GM12878 (cell line): ENCODE results near the gene DSC2. TPM values are rescaled to one million over a fixed set of nuclear protein-coding genes. Genes with fewer than 3 reads are reported as not detected.

Experiments
- polyA plus RNA-seq, 11 experiments: library from polyadenylated mRNA; depleted of rRNA in 4 of 11; unstranded in 6 of 11; stranded (reverse) in 5 of 11; fragments of >200 nt; fragmentation: Nextera tagmentation in 4 of 11; fragmentation: Illumina TruSeq in 1 of 11; extraction: Ambion mirVana in 4 of 11; extraction: Trizol in 1 of 11; gene quantifications; 1 replicate in 1 of 11; 2 replicates in 10 of 11; pipeline versions ENCODE4 v1.2.1 to v1.2.3, GENCODE V29; 2011 to 2016; ENCODE audit warnings: inconsistent platforms in 2 of 11, missing spikeins in 2 of 11, low read depth in 1 of 11
- total RNA-seq, 4 experiments: library from RNA; depleted of rRNA in 3 of 4; stranded (reverse); fragments of >200 nt in 3 of 4; fragmentation: Illumina TruSeq in 1 of 4; extraction: Trizol in 1 of 4; gene quantifications; 2 replicates each; pipeline versions ENCODE4 v1.2.1 to v1.2.3, GENCODE V29; 2013 to 2021

Gene DSC2
- total and polyA plus RNA-seq, 10 of the 15 experiments (the other 5 are each of a cell fraction or from before 2014, with no cell fraction given), result 1.2 to 4.9 (median 3.0) TPM; not detected in 1

Other genes with a start within 250 kb of the DSC2 start
- 2.4 and 3.4 TPM in 2 replicates for gene DSC3, start 59.7 kb downstream of the DSC2 start, total RNA-seq (2014; rRNA removed)
- 2.9 and 3.5 TPM in 2 replicates for gene DSC3, start 59.7 kb downstream of the DSC2 start, total RNA-seq (2014; rRNA removed; fragmentation: Illumina TruSeq; extraction: Trizol)
- gene DSC3, start 59.7 kb downstream of the DSC2 start, total RNA-seq (2021), result 1.8 and 1.9 TPM in 2 replicates
- 0.01 TPM in 1 of 2 replicates, not detected in the other for gene DSC3, start 59.7 kb downstream of the DSC2 start, polyA plus RNA-seq (2011; rRNA removed)
- gene DSC3, start 59.7 kb downstream of the DSC2 start, polyA plus RNA-seq (2014; fragmentation: Illumina TruSeq; extraction: Trizol), result 2.2 and 3.6 TPM in 2 replicates
- gene DSC3, start 59.7 kb downstream of the DSC2 start, polyA plus RNA-seq (2014; fragmentation: Nextera tagmentation; extraction: Ambion mirVana), result under 1 TPM; 0.58 to 0.73 TPM
- 0.85 and 2.0 TPM in 2 replicates for gene DSC3, start 59.7 kb downstream of the DSC2 start, polyA plus RNA-seq (2014; rRNA removed)
- gene DSC3, start 59.7 kb downstream of the DSC2 start, polyA plus RNA-seq (2016; fragmentation: Nextera tagmentation; extraction: Ambion mirVana), result 1 to 10 TPM in 1 of 2 experiments, under 1 TPM in 1; 0.95 to 1.3 TPM
- gene DSC1, start 60.4 kb upstream of the DSC2 start, total RNA-seq (2014; rRNA removed), result 0.51 and 0.71 TPM in 2 replicates
- gene DSC1, start 60.4 kb upstream of the DSC2 start, total RNA-seq (2014; rRNA removed; fragmentation: Illumina TruSeq; extraction: Trizol), result 0.64 and 0.67 TPM in 2 replicates
- 0.40 and 0.44 TPM in 2 replicates for gene DSC1, start 60.4 kb upstream of the DSC2 start, total RNA-seq (2021)
- gene DSC1, start 60.4 kb upstream of the DSC2 start, polyA plus RNA-seq (2011; rRNA removed), result not detected in 2 replicates
- 0.40 TPM in 2 replicates for gene DSC1, start 60.4 kb upstream of the DSC2 start, polyA plus RNA-seq (2014; fragmentation: Illumina TruSeq; extraction: Trizol)
- gene DSC1, start 60.4 kb upstream of the DSC2 start, polyA plus RNA-seq (2014; fragmentation: Nextera tagmentation; extraction: Ambion mirVana), result under 1 TPM; 0.35 to 0.84 TPM
- 0.14 and 0.24 TPM in 2 replicates for gene DSC1, start 60.4 kb upstream of the DSC2 start, polyA plus RNA-seq (2014; rRNA removed)
- under 1 TPM; 0.43 to 0.51 TPM for gene DSC1, start 60.4 kb upstream of the DSC2 start, polyA plus RNA-seq (2016; fragmentation: Nextera tagmentation; extraction: Ambion mirVana)
- 4.9 and 5.2 TPM in 2 replicates for gene DSG1, start 215.7 kb upstream of the DSC2 start, total RNA-seq (2014; rRNA removed)
- 4.5 and 5.0 TPM in 2 replicates for gene DSG1, start 215.7 kb upstream of the DSC2 start, total RNA-seq (2014; rRNA removed; fragmentation: Illumina TruSeq; extraction: Trizol)
- 2.8 and 3.9 TPM in 2 replicates for gene DSG1, start 215.7 kb upstream of the DSC2 start, total RNA-seq (2021)
- gene DSG1, start 215.7 kb upstream of the DSC2 start, polyA plus RNA-seq (2011; rRNA removed), result 0.10 TPM in 1 of 2 replicates, not detected in the other
- 3.6 and 4.6 TPM in 2 replicates for gene DSG1, start 215.7 kb upstream of the DSC2 start, polyA plus RNA-seq (2014; fragmentation: Illumina TruSeq; extraction: Trizol)
- under 1 TPM; 0.48 to 0.71 TPM for gene DSG1, start 215.7 kb upstream of the DSC2 start, polyA plus RNA-seq (2014; fragmentation: Nextera tagmentation; extraction: Ambion mirVana)
- 1.7 and 2.0 TPM in 2 replicates for gene DSG1, start 215.7 kb upstream of the DSC2 start, polyA plus RNA-seq (2014; rRNA removed)
- gene DSG1, start 215.7 kb upstream of the DSC2 start, polyA plus RNA-seq (2016; fragmentation: Nextera tagmentation; extraction: Ambion mirVana), result 1 to 10 TPM; 2.3 to 3.5 TPM